ENCODE measurements around the gene KRTAP13-4. TPM values are rescaled to one million over a fixed set of nuclear protein-coding genes. Genes with fewer than 3 reads are reported as not detected.

Gene KRTAP13-4, protein sequence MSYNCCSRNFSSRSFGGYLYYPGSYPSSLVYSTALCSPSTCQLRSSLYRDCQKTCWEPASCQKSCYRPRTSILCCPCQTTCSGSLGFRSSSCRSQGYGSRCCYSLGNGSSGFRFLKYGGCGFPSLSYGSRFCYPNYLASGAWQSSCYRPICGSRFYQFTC
- not detected in 2 replicates for total RNA-seq
- polyA plus RNA-seq = not detected in 2 replicates

DNA sequence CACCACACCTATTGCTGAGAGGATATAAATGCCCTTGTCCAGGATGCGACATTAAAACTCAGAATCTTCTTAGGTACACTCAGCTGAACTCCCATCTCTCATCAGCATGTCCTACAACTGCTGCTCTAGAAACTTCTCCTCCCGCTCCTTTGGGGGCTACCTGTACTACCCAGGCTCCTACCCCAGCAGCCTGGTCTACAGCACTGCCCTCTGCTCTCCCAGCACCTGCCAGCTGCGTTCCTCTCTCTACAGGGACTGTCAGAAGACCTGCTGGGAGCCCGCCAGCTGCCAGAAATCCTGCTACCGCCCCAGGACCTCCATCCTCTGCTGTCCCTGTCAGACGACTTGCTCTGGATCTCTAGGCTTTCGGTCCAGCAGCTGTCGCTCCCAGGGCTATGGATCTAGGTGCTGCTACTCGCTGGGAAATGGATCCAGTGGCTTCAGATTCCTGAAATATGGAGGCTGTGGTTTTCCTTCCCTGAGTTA lies at the start of gene KRTAP13-4:
KRTAP13-4 (plus strand) TSS at position 51 of the 486 bp plus-strand sequence; CDS start at position 107, 56 bp downstream.
- Histone ChIP-seq H3K27me3 (no peaks in the 10 kb centered on the region), H4K20me1 (ENCODE audit: insufficient read depth, poor library complexity, severe bottlenecking) (no peaks in the 10 kb centered on the region), H3K36me3 (replicated peaks; ENCODE audit: insufficient read depth, low read depth) (no peaks in the 10 kb centered on the region), H3K9me3 (ENCODE audit: low read depth) (no peaks in the 10 kb centered on the region), H2AFZ (no peak within 1 kb of the TSS), H3K79me2 (no peaks in the 10 kb centered on the region), H3K27ac (no peak within 1 kb of the TSS), H3K4me3 (no peak within 1 kb of the TSS), H3K9me2 (replicated peaks; ENCODE audit: insufficient read depth) (no peaks in the 10 kb centered on the region), H3K4me2 (no peak within 1 kb of the TSS), H3K4me1 (ENCODE audit: insufficient read depth) (no peaks in the 10 kb centered on the region)
- TF ChIP-seq EZH2phosphoT487 (IDR thresholded peaks at IDR 0.05; ENCODE audit: low read depth, severe bottlenecking, unreplicated experiment) = no peak
- TF ChIP-seq, protein P1, sequence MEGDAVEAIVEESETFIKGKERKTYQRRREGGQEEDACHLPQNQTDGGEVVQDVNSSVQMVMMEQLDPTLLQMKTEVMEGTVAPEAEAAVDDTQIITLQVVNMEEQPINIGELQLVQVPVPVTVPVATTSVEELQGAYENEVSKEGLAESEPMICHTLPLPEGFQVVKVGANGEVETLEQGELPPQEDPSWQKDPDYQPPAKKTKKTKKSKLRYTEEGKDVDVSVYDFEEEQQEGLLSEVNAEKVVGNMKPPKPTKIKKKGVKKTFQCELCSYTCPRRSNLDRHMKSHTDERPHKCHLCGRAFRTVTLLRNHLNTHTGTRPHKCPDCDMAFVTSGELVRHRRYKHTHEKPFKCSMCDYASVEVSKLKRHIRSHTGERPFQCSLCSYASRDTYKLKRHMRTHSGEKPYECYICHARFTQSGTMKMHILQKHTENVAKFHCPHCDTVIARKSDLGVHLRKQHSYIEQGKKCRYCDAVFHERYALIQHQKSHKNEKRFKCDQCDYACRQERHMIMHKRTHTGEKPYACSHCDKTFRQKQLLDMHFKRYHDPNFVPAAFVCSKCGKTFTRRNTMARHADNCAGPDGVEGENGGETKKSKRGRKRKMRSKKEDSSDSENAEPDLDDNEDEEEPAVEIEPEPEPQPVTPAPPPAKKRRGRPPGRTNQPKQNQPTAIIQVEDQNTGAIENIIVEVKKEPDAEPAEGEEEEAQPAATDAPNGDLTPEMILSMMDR (IDR thresholded peaks at IDR 0.05; ENCODE audit: poor library complexity) = no peak
- TF ChIP-seq EZH2 (IDR thresholded peaks at IDR 0.05; ENCODE audit: borderline replicate concordance) = no peak
- WGBS (ENCODE audit: low lambda C conversion rate, missing lambda C conversion rate) = 82% methylated on average over 9 of the region's 9 CpGs
- DNase-seq (ENCODE audit: low spot score) = no peak

DNA sequence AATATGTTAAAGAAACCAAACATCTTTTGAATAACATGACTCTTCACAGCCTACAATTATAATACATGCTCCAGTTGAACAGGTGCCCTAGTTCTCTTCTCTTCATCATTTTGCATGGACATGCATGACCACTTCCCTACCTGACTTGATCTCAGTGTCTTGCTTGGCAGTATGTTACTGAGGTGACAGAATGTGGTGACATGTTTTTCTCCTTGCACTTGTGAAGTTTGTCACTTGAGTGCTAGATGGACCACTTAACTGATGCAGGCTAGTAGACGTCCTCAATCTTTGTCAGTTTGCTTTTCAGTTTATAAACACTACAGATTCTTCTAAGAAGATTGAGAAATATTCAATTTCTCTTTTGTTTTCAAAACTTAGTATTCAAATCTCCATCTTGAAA lies 47.8 kb upstream of the KRTAP13-4 start:
- no peak for DNase-seq (ENCODE audit: low spot score)
- WGBS (ENCODE audit: low lambda C conversion rate, missing lambda C conversion rate) = 67% methylated on average over 1 of the region's 1 CpG

GRCh38 chr21:30391492-30392025 lies 38.5 kb upstream of the KRTAP13-4 start:
- DNase-seq (ENCODE audit: low spot score) = no peak
- no peak overlapping the region for H3K27ac ChIP-seq
- no peaks in the 10 kb centered on the region for H3K36me3 ChIP-seq (replicated peaks; ENCODE audit: insufficient read depth, low read depth)
- H3K4me2 ChIP-seq = no peak overlapping the region
- no peaks in the 10 kb centered on the region for H3K4me1 ChIP-seq (ENCODE audit: insufficient read depth)
- H3K79me2 ChIP-seq = no peaks in the 10 kb centered on the region
- H3K9me2 ChIP-seq (replicated peaks; ENCODE audit: insufficient read depth) = no peaks in the 10 kb centered on the region
- no peaks in the 10 kb centered on the region for H3K9me3 ChIP-seq (ENCODE audit: low read depth)
- H4K20me1 ChIP-seq (ENCODE audit: insufficient read depth, poor library complexity, severe bottlenecking) = no peaks in the 10 kb centered on the region
- 75% methylated on average over 2 of the region's 2 CpGs for WGBS (ENCODE audit: low lambda C conversion rate, missing lambda C conversion rate)
- no peak overlapping the region for H2AFZ ChIP-seq
- H3K27me3 ChIP-seq = no peaks in the 10 kb centered on the region
- H3K4me3 ChIP-seq = no peak overlapping the region
- TF ChIP-seq, protein P1 (IDR thresholded peaks at IDR 0.05; ENCODE audit: poor library complexity) = no peak
- no peak for TF ChIP-seq EZH2 (IDR thresholded peaks at IDR 0.05; ENCODE audit: borderline replicate concordance)
- no peak for TF ChIP-seq EZH2phosphoT487 (IDR thresholded peaks at IDR 0.05; ENCODE audit: low read depth, severe bottlenecking, unreplicated experiment)

More for the DNA sequence above, 47.8 kb upstream of the KRTAP13-4 start:
- no peaks in the 10 kb centered on the region for H3K9me3 ChIP-seq (ENCODE audit: low read depth)
- no peaks in the 10 kb centered on the region for H4K20me1 ChIP-seq (ENCODE audit: insufficient read depth, poor library complexity, severe bottlenecking)
- no peaks in the 10 kb centered on the region for H3K27me3 ChIP-seq
- no peak overlapping the region for H3K4me2 ChIP-seq
- no peaks in the 10 kb centered on the region for H3K79me2 ChIP-seq
- H3K36me3 ChIP-seq (replicated peaks; ENCODE audit: insufficient read depth, low read depth) = no peaks in the 10 kb centered on the region
- H3K9me2 ChIP-seq (replicated peaks; ENCODE audit: insufficient read depth) = no peaks in the 10 kb centered on the region
- H3K4me1 ChIP-seq (ENCODE audit: insufficient read depth) = no peaks in the 10 kb centered on the region
- no peak overlapping the region for H3K4me3 ChIP-seq
- TF ChIP-seq EZH2 (IDR thresholded peaks at IDR 0.05; ENCODE audit: borderline replicate concordance) = no peak
- H2AFZ ChIP-seq = no peak overlapping the region
- no peak overlapping the region for H3K27ac ChIP-seq

DNA sequence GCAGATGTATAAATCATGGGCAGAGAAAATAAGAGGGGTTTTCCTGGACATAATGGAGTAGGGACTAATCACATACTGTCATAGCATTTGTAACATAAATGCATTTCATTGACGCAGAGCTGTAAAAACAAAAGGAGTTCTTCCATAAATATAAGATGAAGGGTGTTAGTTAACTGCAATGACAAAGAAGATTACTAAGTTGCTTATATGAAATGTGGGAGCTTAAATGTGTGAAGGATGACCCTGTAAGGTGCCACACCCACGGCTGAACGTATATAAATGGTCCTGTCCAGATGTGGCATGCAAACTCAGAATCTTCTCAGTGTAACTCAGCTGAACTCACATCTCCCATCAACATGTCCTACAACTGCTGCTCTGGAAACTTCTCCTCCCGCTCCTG lies 34.3 kb upstream of the KRTAP13-4 start, which contains the start of gene KRTAP13-1:
KRTAP13-1 (plus strand) TSS at position 301 of the 400 bp plus-strand sequence; CDS start at position 357, 56 bp downstream.
- H4K20me1 ChIP-seq (ENCODE audit: insufficient read depth, poor library complexity, severe bottlenecking) = no peaks in the 10 kb centered on the region
- 85% methylated on average over 4 of the region's 4 CpGs for WGBS (ENCODE audit: low lambda C conversion rate, missing lambda C conversion rate)

More for the DNA sequence above, 34.3 kb upstream of the KRTAP13-4 start, which contains the start of gene KRTAP13-1:
- DNase-seq (ENCODE audit: low spot score) = no peak
- no peaks in the 10 kb centered on the region for H3K79me2 ChIP-seq
- H3K4me1 ChIP-seq (ENCODE audit: insufficient read depth) = no peaks in the 10 kb centered on the region
- no peaks in the 10 kb centered on the region for H3K27me3 ChIP-seq
- no peaks in the 10 kb centered on the region for H3K36me3 ChIP-seq (replicated peaks; ENCODE audit: insufficient read depth, low read depth)
- H3K4me2 ChIP-seq = no peak within 1 kb of the TSS
- H3K27ac ChIP-seq = no peak within 1 kb of the TSS
- H3K9me3 ChIP-seq (ENCODE audit: low read depth) = no peaks in the 10 kb centered on the region
- TF ChIP-seq EZH2phosphoT487 (IDR thresholded peaks at IDR 0.05; ENCODE audit: low read depth, severe bottlenecking, unreplicated experiment) (no peak), EZH2 (IDR thresholded peaks at IDR 0.05; ENCODE audit: borderline replicate concordance) (no peak)
- TF ChIP-seq, protein P1 (IDR thresholded peaks at IDR 0.05; ENCODE audit: poor library complexity) = no peak
- H2AFZ ChIP-seq = no peak within 1 kb of the TSS
- H3K4me3 ChIP-seq = no peak within 1 kb of the TSS
- no peaks in the 10 kb centered on the region for H3K9me2 ChIP-seq (replicated peaks; ENCODE audit: insufficient read depth)

Measured in hepatocyte (in vitro differentiated cells).